Activated T-cell treated with anti-CD3 and anti-CD28 coated beads for 1 hour (primary cell): ENCODE measurements around the gene VPS37C.
"Not testable (repeated sequence)": the region's sequence is repeated elsewhere in the genome, so short reads cannot be mapped to it uniquely, and the experiment has no call there.

Experiments used
- DNase-seq: peaks from one replicate; pipeline ENCODE4 v3.0.0-alpha.2; 2020; ENCODE audit warnings: low read depth

The VPS37C gene

DNA sequence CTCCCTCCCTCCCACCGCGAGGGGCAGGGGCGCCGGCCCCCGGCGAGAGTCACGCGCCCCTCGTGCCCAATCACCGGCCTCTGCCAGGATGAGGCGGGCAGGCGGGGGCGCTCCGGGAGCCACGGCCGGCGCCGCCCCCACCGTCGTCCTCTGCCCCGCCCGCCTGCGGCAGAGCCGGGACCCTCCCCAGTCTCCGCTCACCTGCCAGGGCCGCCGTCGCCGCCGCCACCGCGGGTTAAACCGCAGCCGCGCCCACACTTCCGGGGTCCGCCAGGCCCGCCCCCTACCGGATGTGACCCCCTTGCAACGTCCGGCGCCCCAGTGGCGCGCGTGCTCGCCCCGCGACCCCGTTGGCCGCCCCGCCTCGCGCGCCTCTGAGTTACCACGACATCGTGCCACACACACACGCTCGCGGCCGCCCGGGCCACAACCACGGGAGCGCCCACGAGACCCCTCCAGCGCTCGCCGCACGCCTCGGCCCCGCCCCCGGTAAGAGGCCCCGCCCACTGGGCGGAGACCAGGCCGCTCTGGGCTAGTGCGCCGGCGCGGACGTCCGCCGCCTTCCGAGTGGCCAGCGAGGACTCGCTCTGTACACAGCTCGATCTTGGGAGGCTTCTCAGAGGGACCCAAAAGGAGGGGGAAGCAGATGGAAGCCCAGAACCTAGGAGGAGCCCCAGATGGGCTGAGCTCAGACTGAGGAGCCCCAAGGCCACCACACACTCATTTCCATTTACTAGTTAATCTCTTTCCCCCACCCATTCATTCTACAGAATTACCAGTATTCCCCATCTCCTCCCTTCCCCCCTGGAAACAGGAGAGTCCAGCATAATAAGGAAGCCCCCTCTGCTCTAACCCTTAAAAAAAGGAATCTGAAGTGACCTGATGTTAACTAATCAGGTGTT lies at the start of gene VPS37C:
VPS37C (minus strand) TSS at position 237 of the 902 bp plus-strand sequence. CDS start 22,597 bp downstream, outside the sequence.
- peak; percentile 93 for DNase-seq

DNA sequence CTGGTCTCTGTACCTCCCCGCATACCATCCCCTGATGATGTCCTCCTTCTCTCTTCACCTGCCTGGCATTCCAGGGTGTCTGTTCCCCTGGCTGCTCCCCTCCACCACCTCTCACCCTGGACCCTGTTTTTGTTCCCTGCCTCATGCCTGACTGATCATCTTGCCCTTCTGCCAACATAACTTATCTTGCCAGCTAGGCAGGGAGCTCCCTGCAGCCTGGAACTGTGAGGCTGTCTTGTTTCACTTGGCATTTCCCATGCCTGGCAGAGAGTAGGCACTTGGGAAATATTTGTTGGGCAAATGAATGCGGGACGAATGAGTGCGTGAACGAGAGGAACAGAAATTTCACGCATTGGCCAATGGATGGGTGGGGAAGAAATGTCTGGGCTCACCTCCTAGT lies 49.4 kb upstream of the VPS37C start:
- not testable (repeated sequence) for DNase-seq

DNA sequence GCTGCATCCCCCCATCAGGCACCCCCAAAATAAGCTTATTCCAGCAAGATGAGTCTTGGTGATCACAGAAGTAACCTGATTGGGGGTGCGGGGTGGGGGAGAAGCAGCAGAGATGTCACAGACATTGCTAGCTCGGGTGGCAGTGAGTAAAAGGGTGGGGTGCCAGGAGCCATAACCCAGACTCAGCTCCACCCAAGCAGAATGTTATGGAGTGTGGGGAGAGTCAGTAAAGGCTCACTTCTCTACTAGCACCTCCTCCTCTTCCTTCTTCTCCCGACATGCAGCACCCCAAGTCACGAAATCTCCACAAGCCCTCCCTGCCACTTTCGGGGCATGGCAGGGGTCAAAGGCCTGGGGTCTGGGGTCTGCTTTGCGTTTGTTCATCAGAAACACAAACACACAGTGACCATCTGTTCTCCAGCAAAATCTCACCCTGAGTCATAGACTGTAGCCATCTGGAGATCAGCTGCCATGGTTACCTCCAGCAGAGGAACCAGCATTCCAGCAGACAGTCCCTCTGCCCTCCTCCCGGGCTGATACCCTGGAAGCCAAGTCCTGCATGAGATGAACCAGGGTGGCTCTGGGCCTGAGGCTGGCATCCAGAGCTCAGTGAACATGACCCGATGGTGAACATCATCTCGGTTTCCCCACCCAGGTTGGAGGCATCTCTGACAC lies 46.5 kb upstream of the VPS37C start:
- not testable (repeated sequence) for DNase-seq

DNA sequence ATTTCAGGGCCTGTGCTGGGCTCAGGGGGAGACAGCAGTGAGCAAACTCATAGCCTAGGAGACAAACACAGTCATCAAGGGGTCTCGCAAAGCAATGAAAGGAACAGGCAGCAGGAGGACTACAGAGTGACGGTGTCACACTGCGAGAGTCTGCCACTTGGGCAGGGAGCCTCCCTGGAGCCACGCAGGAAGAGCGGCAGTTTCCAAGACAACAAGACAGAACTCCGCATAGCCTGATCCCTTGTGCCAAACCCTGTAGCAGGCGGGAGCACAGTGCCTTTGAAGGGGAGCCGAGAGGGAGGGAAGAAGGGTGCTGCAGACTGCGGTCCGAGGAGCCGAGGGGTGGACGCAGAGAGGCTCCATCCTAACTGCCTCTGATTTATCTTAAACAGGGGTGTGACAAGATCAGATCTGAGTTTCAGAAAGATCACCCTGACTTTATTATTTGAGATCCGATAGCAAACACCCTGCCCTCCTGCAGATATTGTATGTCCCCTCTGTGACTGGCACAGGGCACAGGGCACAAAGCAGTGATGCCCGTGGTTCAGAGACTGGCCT lies 43.4 kb upstream of the VPS37C start:
- not testable (repeated sequence) for DNase-seq

DNA sequence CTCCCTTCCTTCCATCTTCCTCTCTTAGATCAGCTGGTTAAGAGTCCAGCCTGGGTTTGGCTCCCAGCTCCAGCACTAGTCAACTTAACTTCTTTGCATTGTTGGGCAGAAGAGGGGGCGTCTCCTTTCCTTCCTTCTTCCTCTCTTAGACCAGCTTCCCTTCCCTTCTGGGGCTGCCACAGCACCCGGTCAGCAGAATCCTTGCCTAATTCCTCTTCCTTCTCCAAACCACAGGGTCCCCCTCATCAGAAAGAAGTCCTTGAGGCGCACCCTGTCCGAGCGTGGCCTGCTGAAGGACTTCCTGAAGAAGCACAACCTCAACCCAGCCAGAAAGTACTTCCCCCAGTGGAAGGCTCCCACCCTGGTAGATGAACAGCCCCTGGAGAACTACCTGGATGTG lies 42.6 kb upstream of the VPS37C start:
- DNase-seq: not testable (repeated sequence)

DNA sequence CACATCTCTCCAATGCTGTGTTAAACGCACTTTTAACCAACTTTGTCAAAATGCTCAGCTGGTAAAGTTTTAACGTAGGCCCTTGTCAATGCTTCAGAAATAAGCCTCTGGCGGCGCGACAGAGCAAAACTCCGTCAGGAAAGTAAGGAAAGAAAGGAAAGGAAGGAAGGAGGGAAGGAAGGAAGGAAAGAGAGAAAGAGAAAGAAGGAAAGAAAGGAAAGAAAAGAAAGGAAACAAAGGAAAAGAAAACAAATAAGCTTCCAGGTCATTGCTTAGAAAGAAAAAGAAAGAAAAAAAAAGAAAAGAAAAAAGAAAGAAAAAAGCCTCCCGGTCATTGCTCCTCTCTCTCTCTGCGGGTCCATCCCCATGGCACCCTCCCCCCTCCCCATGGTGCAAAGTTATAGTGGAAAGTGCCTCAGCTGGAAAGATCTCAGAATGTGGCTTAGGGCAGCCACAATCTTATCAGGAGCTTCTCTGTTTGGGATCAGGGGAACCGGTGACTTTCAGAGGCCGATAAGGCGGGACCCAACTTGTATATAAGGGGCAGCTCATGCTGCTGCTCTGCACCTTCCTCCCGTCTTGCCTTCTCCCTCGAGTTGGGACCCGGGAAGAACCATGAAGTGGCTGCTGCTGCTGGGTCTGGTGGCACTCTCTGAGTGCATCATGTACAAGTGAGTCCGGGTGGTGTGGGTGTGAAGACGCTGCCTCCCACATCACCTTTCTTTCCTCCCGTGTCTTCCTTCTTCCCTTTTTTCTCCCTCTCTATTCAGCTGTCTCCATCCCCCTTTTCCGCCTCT lies 41.9 kb upstream of the VPS37C start, which contains the start of gene PGA3:
PGA3 (plus strand) TSS at position 566 of the 797 bp plus-strand sequence; CDS start at position 616, 50 bp downstream.
- not testable (repeated sequence) for DNase-seq

DNA sequence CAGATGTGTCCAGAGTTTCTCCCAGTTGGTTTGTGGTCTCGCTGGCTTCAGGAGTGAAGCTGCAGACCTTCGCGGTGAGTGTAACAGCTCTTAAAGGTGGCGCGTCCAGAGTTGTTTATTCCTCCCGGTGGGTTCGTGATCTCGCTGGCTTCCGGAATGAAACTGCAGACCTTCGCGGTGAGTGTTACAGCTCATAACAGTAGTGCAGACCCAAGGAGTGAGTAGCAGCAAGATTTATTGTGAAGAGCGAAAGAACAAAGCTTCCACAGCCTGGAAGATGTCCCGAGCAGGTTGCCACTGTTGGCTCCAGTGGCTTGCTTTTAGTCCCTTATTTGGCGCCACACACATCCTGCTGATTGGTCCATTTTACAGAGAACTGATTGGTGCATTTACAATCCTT lies 40.2 kb upstream of the VPS37C start:
- DNase-seq: no peak

DNA sequence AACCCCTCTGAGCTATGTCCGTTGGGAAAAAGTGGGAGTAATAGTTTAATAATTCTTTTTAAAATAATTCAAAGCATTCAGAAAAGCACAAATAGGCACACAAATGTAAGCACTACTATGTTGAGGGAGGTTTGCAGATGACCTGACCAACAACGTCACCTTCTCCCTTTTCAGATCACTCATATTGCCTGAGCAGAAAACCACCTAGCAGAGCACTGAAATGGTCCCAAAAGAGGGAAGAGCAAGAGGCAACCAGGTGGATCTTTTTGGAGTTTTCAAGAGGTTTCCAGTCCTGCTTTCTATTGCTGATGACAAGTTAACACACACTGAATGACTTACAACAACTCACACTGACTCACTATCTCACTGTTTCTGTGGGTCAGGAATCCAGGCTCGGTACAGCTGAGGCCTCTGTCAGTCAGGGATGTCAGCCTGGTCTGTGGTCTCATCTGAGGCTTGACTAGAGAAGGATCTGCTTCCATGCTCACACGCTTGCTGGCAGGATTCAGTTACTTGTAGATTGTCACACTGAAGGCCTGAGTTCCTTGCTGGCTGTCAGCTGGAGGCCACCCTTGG lies 37.8 kb upstream of the VPS37C start:
- DNase-seq: no peak

DNA sequence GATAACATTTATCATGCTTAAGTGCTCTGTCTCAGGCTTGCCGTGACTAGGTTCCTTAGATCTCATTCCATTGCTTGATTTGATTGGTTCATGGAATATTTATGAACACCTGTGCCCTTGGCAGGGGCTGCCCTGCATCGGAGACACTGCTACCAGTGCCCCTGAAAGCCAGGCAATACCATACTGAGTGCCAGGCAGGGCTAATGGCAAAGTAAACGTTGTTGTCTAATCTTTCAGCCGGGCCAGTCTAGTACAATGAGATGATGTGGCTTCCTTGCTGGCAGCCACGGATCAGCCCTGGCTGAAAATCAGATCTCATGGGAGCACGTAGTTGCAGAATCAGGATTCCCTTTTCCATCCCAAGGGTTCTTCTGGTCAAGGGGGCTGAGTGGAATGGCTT lies 37.1 kb upstream of the VPS37C start:
- DNase-seq: no peak

DNA sequence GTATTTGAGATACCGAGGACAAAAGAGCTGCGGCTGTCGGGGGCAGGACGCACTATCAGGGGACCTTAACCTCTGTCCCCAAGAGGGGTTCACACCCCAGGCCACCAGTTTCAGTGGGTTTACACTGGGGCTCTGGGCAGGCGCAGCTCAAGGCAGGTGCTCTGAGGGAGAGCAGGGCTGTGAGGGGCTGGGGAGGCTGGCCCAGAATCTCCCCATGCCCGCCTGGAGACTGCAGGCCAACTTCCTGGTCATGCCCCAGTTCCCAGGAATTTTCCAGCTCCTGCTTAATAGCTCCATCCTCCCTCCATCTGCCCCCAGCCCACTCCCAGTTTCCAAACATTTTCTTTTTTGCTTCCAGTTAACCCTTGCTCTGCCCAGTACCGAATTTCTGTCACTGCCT lies 34.5 kb upstream of the VPS37C start:
- DNase-seq: no peak

DNA sequence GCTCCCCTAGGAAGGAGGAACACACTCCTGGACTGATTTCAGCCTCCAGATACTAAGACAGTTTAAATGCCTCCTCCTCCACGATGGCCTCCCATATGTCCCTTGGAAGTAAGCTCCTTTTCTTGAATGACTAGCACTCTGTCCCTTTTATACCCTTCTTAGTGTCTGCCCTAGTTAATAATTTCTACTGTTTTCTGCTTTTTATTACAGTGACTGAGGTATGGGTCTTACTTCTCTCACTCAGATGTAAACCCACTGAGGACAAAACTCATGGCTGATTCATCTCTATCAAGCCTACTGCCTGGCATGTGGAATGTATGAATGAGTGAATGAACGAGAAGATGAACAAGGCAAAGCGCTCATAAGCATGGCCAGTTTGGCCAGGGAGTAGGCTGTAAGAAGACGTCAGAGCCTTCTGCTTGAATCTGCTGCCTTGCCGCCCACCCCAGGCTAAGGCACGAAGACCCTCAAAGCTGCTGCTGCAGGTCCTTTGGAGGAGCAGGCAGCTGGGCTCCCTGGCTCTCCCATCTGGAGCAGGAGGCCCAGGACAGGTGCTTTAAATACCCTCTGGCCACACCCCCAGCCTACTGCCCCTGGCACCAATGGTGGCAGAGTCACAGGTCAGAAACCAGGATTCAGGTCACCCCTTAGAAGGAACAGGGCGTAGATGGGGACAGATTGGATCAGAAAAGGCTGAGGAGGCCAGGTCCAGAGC lies 33.9 kb upstream of the VPS37C start:
- DNase-seq: no peak

DNA sequence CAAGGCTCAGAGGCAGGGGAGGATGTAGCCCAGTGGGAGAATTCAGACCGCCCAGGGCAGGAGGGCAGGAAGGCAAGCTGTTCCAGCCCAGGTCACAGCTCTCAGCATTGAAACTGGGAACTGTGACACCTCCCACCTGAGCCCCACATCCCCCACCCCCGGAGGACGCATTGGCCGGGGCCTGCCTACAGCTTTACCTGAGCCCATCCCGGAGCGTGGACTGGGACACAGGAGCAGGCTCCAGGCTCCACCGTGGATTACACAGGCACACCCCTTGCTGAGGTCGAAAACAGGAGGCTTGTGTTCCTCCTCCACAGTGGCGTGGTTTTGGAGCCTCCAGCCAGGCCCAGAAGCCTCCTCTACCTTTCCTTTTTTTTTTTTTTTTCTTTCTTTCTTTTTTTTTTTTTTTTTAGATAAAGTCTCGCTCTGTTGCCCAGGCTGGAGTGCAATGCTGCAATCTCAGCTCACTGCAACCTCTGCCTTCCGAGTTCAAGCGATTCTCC lies 33.0 kb upstream of the VPS37C start:
- no peak for DNase-seq

DNA sequence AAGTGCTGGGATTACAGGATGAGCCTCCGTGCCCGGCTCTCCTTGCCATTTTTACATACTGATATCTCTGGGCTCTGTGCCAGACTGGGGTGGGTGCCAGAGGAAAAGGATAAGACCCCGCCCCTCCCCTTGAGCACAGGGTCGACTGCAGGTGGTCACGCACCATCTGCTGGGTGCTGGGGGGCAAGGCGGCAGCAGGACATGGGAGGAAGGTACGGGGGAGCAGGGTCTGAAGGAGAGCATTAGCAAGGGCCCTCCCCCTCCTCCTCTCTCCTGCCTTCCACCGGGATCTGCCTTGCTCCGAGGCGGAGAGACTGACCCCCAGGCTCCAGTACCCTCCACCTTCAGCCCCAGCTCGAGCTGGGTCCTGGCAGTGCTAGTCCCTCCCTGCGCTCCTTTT lies 32.4 kb upstream of the VPS37C start:
- no peak for DNase-seq

DNA sequence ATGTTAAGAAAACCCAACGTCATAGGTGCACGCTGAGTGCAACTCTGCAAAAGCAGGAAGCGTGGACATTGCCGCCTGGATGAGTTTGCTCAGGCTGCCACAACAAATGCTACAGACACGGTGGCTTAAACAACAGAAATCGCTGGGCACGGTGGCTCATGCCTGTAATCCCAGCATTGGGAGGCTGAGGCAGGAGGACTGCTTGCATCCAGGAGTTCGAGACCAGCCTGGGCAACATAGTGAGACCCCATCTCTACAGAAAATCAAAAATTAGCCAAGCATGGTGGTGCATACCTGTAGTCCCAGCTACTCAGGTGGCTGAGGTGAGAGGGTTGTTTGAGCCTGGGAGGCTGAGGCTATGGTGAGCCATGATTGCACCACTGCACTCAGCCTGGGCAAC lies 28.7 kb upstream of the VPS37C start:
- DNase-seq: no peak

DNA sequence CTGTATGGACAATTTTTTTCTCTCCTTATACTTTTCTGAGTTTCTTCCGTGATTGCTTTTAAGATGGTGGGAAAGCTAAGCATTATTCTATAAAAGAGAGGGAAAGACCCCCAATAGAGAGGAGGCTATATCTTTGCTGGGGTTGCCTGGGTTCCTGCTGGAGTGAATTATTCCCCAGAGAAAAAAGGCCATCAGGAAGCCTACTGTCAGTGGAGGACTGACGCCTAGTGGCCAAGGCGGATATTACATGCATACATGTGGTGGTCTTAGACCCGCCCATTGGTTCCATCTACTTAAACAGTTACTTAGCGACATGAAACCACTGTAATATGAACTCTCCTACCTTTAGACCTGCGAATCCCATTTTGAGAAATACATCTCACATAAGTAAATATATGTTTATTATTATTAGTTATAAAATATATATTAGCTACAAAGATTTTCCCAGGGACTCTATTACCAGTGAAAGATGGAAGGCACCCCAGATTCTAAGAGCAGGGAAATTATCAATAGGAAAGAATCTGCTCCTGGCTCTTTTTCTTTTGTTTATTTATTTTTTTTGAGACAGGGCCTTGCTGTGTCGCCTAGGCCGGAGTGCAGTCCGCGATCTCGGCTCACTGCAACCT lies 26.4 kb upstream of the VPS37C start:
- DNase-seq: peak; percentile 76

DNA sequence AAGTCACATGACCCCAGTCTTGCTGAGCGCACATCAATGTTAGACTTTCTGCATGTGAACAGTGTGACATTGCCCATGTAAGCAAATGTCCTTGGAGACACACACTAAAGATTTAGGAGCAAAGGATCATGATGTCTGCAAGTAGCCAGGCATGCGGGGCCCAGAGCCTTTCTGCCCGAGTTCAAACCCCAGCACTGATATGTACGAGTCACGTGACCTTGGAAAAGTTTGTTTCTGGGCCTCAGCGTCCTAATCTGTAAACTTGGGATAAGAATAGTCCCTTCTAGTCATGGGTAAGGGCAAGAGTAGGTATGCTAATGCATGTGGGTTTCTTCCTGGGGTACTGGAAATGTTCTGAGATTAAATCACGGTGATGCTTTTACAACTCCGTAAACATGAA lies 25.3 kb upstream of the VPS37C start:
- DNase-seq: no peak

DNA sequence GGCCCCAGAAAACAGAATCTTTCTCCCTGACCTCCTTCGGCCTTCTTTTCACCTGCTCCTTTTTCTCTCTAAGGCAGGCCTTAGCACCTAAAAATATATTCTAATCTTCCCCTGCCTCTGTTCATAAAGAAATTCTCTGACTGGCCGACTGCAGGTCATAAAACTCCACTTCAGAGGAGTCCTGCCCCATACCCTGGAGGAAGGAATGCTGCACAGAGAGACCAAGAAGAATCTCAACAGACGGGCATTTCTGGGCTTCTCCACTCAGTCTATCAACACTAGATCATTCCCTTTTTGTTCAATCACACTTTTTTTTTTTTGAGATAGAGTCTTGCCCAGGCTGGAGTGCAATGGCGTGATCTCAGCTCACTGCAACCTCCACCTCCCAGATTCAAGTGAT lies 22.4 kb upstream of the VPS37C start:
- DNase-seq: no peak

DNA sequence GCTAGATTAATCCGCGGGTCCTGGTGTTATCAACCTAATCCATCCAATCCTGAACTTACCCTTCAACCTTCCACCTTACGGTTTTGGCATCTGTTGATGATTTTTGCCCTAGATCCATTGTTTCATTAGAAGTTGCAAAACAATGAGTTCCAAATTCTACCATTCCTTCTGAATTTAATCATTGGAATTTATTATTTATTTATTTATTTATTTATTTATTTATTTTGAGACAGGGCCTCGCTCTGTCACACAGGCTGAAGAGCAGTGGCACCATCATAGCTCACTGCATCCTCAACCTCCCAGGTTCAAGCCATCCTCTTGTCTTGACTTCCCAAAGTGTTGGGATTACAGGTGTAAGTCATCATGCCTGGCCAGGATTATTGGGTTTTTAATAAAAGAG lies 20.3 kb upstream of the VPS37C start:
- DNase-seq: no peak

DNA sequence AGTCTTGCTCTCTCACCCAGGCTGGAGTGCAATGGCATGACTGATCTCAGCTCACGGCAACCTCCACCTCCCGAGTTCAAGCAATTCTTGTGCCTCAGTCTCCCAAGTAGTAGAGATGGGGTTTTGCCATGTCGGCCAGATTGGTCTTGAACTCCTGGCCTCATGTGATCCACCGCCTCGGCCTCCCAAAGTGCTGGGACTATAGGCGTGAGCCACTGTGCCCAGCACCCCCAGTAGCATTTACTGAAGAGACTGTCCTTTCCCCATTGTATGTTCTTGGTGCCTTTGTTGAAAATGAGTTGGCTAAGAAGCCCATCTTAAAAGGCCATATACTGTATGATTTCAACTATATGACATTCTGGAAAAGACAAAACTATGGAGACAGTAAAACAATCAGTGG lies 19.0 kb upstream of the VPS37C start:
- not testable (repeated sequence) for DNase-seq

DNA sequence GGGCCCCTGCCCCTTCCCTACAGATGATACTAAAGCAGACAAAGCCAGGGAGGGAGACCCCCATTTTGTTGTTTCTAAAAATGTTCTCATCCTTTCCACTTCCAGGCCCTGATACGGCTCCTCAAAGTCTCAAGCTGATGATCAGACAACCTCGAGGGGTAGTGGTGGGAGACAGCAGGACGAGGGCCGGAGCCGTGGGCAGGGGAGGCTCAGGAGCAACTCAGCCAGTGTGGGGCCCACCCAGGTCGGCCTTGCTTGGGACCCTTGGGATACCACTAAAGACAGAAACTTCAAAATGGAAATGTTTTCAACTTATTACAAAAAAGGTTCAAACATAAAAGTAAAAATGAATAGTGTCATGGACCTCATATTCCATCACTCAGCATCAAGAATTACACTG lies 15.2 kb upstream of the VPS37C start:
- no peak for DNase-seq
